Sigmoid colon (tissue), 7 donors: ENCODE measurements around the gene STRIP1. TPM values are rescaled to one million over a fixed set of nuclear protein-coding genes. Genes with fewer than 3 reads are reported as not detected.

Experiments
- DNase-seq: peaks from one replicate; pipeline ENCODE4 v3.0.0-alpha.2; 2019
- H3K27ac ChIP-seq, 4 donors: fragments of 200-600 bp; sonication (generic); one replicate each; pipeline ENCODE4 v1.5.1; 2016 to 2019; ENCODE audit warnings: mild to moderate bottlenecking in 1 of 4
- H3K27me3 ChIP-seq, 3 donors: fragments of 200-600 bp; sonication (generic); one replicate each; pipeline ENCODE4 v1.5.1; 2019; ENCODE audit warnings: mild to moderate bottlenecking in 1 of 3
- H3K36me3 ChIP-seq, 4 donors: fragments of 200-600 bp; sonication (generic); one replicate each; pipeline ENCODE4 v1.5.1; 2016 to 2019
- H3K4me1 ChIP-seq, 4 donors: fragments of 200-600 bp; sonication (generic); one replicate each; pipeline ENCODE4 v1.5.1; 2017 to 2019
- H3K4me3 ChIP-seq, 4 donors: fragments of 200-600 bp; sonication (generic); one replicate each; pipeline ENCODE4 v1.5.1; 2017 to 2019; ENCODE audit warnings: mild to moderate bottlenecking in 2 of 4, moderate library complexity in 1 of 4
- H3K9me3 ChIP-seq, 4 donors: fragments of 200-600 bp in 3 of 4; sonication (generic) in 3 of 4; one replicate each; pipeline versions ENCODE4 v1.5.1 to v1.6.1; 2013 to 2019
- CTCF ChIP-seq, 4 experiments: fragments of 450-650 bp in 3 of 4; fragments of 200-600 bp in 1 of 4; IDR thresholded peaks; one replicate each; pipeline ENCODE4 v1.5.1; 2016 to 2019; ENCODE audit warnings: antibody characterized with exemption in 4 of 4, mild to moderate bottlenecking in 3 of 4, moderate library complexity in 2 of 4
- EP300 ChIP-seq, 4 donors: sonication (generic); formaldehyde crosslinking; IDR thresholded peaks; one replicate each; pipeline ENCODE4 v1.6.1; 2017; ENCODE audit warnings: antibody characterized with exemption in 4 of 4
- POLR2A ChIP-seq, 2 donors: fragments of 450-650 bp; IDR thresholded peaks; one replicate each; pipeline ENCODE4 v1.6.1; 2016; ENCODE audit warnings: antibody characterized with exemption in 2 of 2, mild to moderate bottlenecking in 2 of 2, moderate library complexity in 2 of 2
- POLR2AphosphoS5 ChIP-seq, 4 donors: sonication (generic); formaldehyde crosslinking; IDR thresholded peaks; one replicate each; pipeline ENCODE4 v1.6.1; 2017; ENCODE audit warnings: antibody characterized with exemption in 4 of 4
- WGBS, 2 donors: extraction: QIAGEN DNeasy Blood & Tissue Kit; methylation state at CpG; one replicate each; pipeline ENCODE4 v1.1.7; 2013; 5-methylcytosine and 5-hydroxymethylcytosine counted together
- intact Hi-C: fragments of 100-400 bp; cut with DNase I; formaldehyde crosslinking; loops from one replicate; pipeline ENCODE4 v1.15.1; 2023
- polyA plus RNA-seq, 3 donors: library from polyadenylated mRNA; stranded (reverse); fragments of 200-250 nt; gene quantifications; one replicate each; pipeline ENCODE4 v1.2.3, GENCODE V29; 2013
- total RNA-seq, 4 donors: library from RNA; depleted of rRNA; stranded (reverse); fragments of >200 nt; gene quantifications; one replicate each; pipeline ENCODE4 v1.1.0, GENCODE V29; 2016
- donor health status: healthy with polysubstance abuse.
- donor health status: Bipolar disorder and iron deficiency.
- donor health status: healthy.

STRIP1 gene
- total and polyA plus RNA-seq, 7 donors = 7.9 to 47.8 (median 32.8) TPM

DNA sequence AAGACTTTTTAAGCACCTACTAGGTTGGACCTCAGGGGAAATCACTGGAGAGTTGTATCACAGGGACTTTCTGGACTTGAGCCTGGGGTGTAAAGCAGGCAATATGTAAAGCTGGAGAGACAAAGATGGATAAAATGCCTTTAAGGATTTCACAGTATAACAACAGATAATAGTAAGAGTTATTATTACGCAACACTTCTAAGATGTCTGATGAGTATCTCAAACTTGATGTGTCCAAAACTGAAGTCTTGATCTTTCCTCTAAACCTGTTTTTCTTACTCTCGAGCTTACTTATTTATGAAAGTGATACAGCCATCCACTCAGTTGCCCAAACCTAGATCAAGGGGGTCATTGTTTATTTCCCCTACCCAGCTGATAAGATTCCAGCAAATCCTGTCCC is 2.1 kb upstream of the STRIP1 start:
- no peaks in the 10 kb centered on the region for H3K9me3 ChIP-seq
- DNase-seq = no peak
- no peak overlapping the region for H3K27ac ChIP-seq
- peaks cover 0 to 32% (median 17%) of the 10 kb centered on the region in 4 donors for H3K4me1 ChIP-seq
- WGBS, 2 donors = 97% methylated on average over 2 of the region's 2 CpGs
- peaks cover 0 to 10% (median 0%) of the 10 kb centered on the region in 4 donors for H3K36me3 ChIP-seq
- H3K27me3 ChIP-seq = no peaks in the 10 kb centered on the region
- intact Hi-C loops = loop anchor here (10.0 kb wide), 1 partner anchor 1412 kb away; the partner anchor contains the start of genes ATP5PB and WDR77
- TF ChIP-seq POLR2AphosphoS5 (IDR thresholded peaks at IDR 0.05) (no peak), POLR2A (IDR thresholded peaks at IDR 0.05) (no peak), EP300 (IDR thresholded peaks at IDR 0.05) (no peak), CTCF (IDR thresholded peaks at IDR 0.05) (no peak)
- H3K4me3 ChIP-seq = no peak overlapping the region

GRCh38 chr1:110033421-110033820 is 1.0 kb upstream of the STRIP1 start:
- peaks cover 3 to 21% (median 4%) of the 10 kb centered on the region in 4 donors for H3K36me3 ChIP-seq
- H3K27ac ChIP-seq = no peak overlapping the region
- no peaks in the 10 kb centered on the region for H3K27me3 ChIP-seq
- no peaks in the 10 kb centered on the region for H3K9me3 ChIP-seq
- peaks cover 0 to 35% (median 17%) of the 10 kb centered on the region in 4 donors for H3K4me1 ChIP-seq
- intact Hi-C loops = loop anchor here (10.0 kb wide), 1 partner anchor 1411 kb away; the partner anchor contains the start of genes ATP5PB and WDR77
- no peak for DNase-seq
- TF ChIP-seq CTCF (IDR thresholded peaks at IDR 0.05) = no peak
- TF ChIP-seq EP300 (IDR thresholded peaks at IDR 0.05) = no peak
- no peak for TF ChIP-seq POLR2AphosphoS5 (IDR thresholded peaks at IDR 0.05)
- no peak for TF ChIP-seq POLR2A (IDR thresholded peaks at IDR 0.05)
- H3K4me3 ChIP-seq = no peak overlapping the region
- 86 to 91% methylated on average over 5 of the region's 5 CpGs for WGBS, 2 donors

GRCh38 chr1:110034040-110034450 is 379 bp upstream of the STRIP1 start:
- WGBS, 2 donors = 53 to 71% methylated on average over 4 of the region's 4 CpGs
- Histone ChIP-seq H3K36me3 (peaks cover 3 to 27% (median 11%) of the 10 kb centered on the region in 4 donors), H3K27me3 (no peaks in the 10 kb centered on the region), H3K27ac (peak overlapping the region; percentile 92 to 95 (median 92)), H3K4me3 (peak overlapping the region; percentile 89 to 98 (median 94)), H3K9me3 (no peaks in the 10 kb centered on the region), H3K4me1 (peaks cover 0 to 35% (median 17%) of the 10 kb centered on the region in 4 donors)
- TF ChIP-seq POLR2AphosphoS5 (IDR thresholded peaks at IDR 0.05) (no peak), EP300 (IDR thresholded peaks at IDR 0.05) (no peak), POLR2A (IDR thresholded peaks at IDR 0.05) (no peak), CTCF (IDR thresholded peaks at IDR 0.05) (no peak)
- no peak for DNase-seq
- intact Hi-C loops = loop anchor here (2.0 to 10.0 kb wide), 2 partner anchors 49 to 1411 kb away; partner anchors contain the start of genes AHCYL1, ATP5PB and WDR77

- no peak for TF ChIP-seq CTCF (IDR thresholded peaks at IDR 0.05)
- TF ChIP-seq EP300 (IDR thresholded peaks at IDR 0.05) = no peak
- TF ChIP-seq POLR2AphosphoS5 (IDR thresholded peaks at IDR 0.05) = no peak
- TF ChIP-seq POLR2A (IDR thresholded peaks at IDR 0.05) = no peak
- Histone ChIP-seq H3K4me3 (peak overlapping the region; percentile 89 to 98 (median 94)), H3K4me1 (peaks cover 0 to 31% (median 14%) of the 10 kb centered on the region in 4 donors), H3K36me3 (peaks cover 7 to 40% (median 21%) of the 10 kb centered on the region in 4 donors), H3K27me3 (no peaks in the 10 kb centered on the region), H3K27ac (peak overlapping the region; percentile 92 to 95 (median 92)), H3K9me3 (no peaks in the 10 kb centered on the region)
- WGBS, 2 donors = 6 to 9% methylated on average over 16 of the region's 16 CpGs
- intact Hi-C loops = loop anchor here (2.0 to 10.0 kb wide), 2 partner anchors 50 to 1410 kb away; partner anchors contain the start of genes AHCYL1, ATP5PB and WDR77
- DNase-seq = no peak
Measured at GRCh38 chr1:110035236-110035752, 870 bp downstream of the STRIP1 start.
